ENCODE data around the gene HOXA11. TPM values are rescaled to one million over a fixed set of nuclear protein-coding genes. Genes with fewer than 3 reads are reported as not detected.
A peak's percentile ranks its signal among the peaks of the same experiment; 100 is the strongest.

Gene HOXA11
- total and polyA plus RNA-seq, 7 experiments from 2014 or later = not detected

GRCh38 chr7:27212497-27213432 is 27.7 kb upstream of the HOXA11 start:
- no peaks in the 10 kb centered on the region for H3K36me3 Mint-ChIP-seq

GRCh38 chr7:27211764-27212204 is 26.8 kb upstream of the HOXA11 start:
- H3K9me3 Mint-ChIP-seq = peaks cover 0 to 1% (median 0%) of the 10 kb centered on the region in 11 donors
- Histone ChIP-seq H3K27ac (ENCODE audit: low read depth, low read length) (no peak overlapping the region), H3K4me3 (ENCODE audit: low read length) (no peak overlapping the region), H3K9me3 (ENCODE audit: control insufficient read depth in 2 of 3, low read length in 3 of 3) (no peaks in the 10 kb centered on the region), H3K4me1 (ENCODE audit: control insufficient read depth in 2 of 2, insufficient read depth in 2 of 2, low read length in 2 of 2) (peaks cover 4 to 7% of the 10 kb centered on the region in 2 donors), H3K36me3 (ENCODE audit: control insufficient read depth in 2 of 3, insufficient read depth in 3 of 3, low read length in 3 of 3) (no peaks in the 10 kb centered on the region), H3K27me3 (ENCODE audit: control insufficient read depth in 2 of 2, insufficient read depth in 2 of 2, low read length in 2 of 2) (peaks cover 16 to 54% of the 10 kb centered on the region in 2 donors)
- H3K4me1 Mint-ChIP-seq = peaks cover 0 to 19% (median 13%) of the 10 kb centered on the region in 7 donors
- H3K4me3 Mint-ChIP-seq = no peak overlapping the region
- H3K27ac Mint-ChIP-seq = no peak overlapping the region
- no peaks in the 10 kb centered on the region for H3K36me3 Mint-ChIP-seq
- no peak for ATAC-seq
- H3K27me3 Mint-ChIP-seq = peaks cover 77 to 95% (median 89%) of the 10 kb centered on the region in 5 donors
- intact Hi-C loops (cut with micrococcal nuclease) = loop anchor here (5.0 kb wide), 4 partner anchors 561 to 886 kb away; no protein-coding TSS in a partner anchor
- POLR2A ChIA-PET = no interaction called here
- DNase-seq = no peak
- CTCF ChIA-PET = no interaction called here

More at GRCh38 chr7:27212497-27213432, 27.7 kb upstream of the HOXA11 start:
- no peak overlapping the region for H3K27ac ChIP-seq (ENCODE audit: low read depth, low read length)
- intact Hi-C loops (cut with micrococcal nuclease) = loop anchor here (5.0 kb wide), 4 partner anchors 560 to 885 kb away; no protein-coding TSS in a partner anchor
- DNase-seq (no peak), ATAC-seq (no peak)
- peaks cover 0 to 19% (median 13%) of the 10 kb centered on the region in 7 donors for H3K4me1 Mint-ChIP-seq
- no peaks in the 10 kb centered on the region for H3K9me3 ChIP-seq (ENCODE audit: control insufficient read depth in 2 of 3, low read length in 3 of 3)
- H3K4me3 Mint-ChIP-seq = peak overlapping the region in 6 of 10 donors; percentile 3 to 46 (median 15)
- H3K9me3 Mint-ChIP-seq = peaks cover 0 to 1% (median 0%) of the 10 kb centered on the region in 11 donors
- peaks cover 4 to 7% of the 10 kb centered on the region in 2 donors for H3K4me1 ChIP-seq (ENCODE audit: control insufficient read depth in 2 of 2, insufficient read depth in 2 of 2, low read length in 2 of 2)
- no peak overlapping the region for H3K4me3 ChIP-seq (ENCODE audit: low read length)
- peaks cover 77 to 94% (median 88%) of the 10 kb centered on the region in 5 donors for H3K27me3 Mint-ChIP-seq
- CTCF ChIA-PET = no interaction called here
- POLR2A ChIA-PET = no interaction called here
- H3K36me3 ChIP-seq (ENCODE audit: control insufficient read depth in 2 of 3, insufficient read depth in 3 of 3, low read length in 3 of 3) = no peaks in the 10 kb centered on the region
- peaks cover 16 to 49% of the 10 kb centered on the region in 2 donors for H3K27me3 ChIP-seq (ENCODE audit: control insufficient read depth in 2 of 2, insufficient read depth in 2 of 2, low read length in 2 of 2)
- H3K27ac Mint-ChIP-seq = no peak overlapping the region

GRCh38 chr7:27211084-27211446 is 26.0 kb upstream of the HOXA11 start:
- no peaks in the 10 kb centered on the region for H3K36me3 Mint-ChIP-seq
- ATAC-seq (no peak), DNase-seq (no peak)
- no peaks in the 10 kb centered on the region for H3K9me3 ChIP-seq (ENCODE audit: control insufficient read depth in 2 of 3, low read length in 3 of 3)
- H3K4me1 Mint-ChIP-seq = peaks cover 0 to 24% (median 13%) of the 10 kb centered on the region in 7 donors
- peaks cover 80 to 96% (median 93%) of the 10 kb centered on the region in 5 donors for H3K27me3 Mint-ChIP-seq
- intact Hi-C loops (cut with micrococcal nuclease) = loop anchor here (5.0 kb wide), 4 partner anchors 561 to 886 kb away; no protein-coding TSS in a partner anchor
- H3K27ac Mint-ChIP-seq = no peak overlapping the region
- H3K27ac ChIP-seq (ENCODE audit: low read depth, low read length) = no peak overlapping the region
- H3K27me3 ChIP-seq (ENCODE audit: control insufficient read depth in 2 of 2, insufficient read depth in 2 of 2, low read length in 2 of 2) = peaks cover 16 to 59% of the 10 kb centered on the region in 2 donors
- CTCF ChIA-PET = interaction anchor here (0.5 to 2.4 kb wide), 3 partner anchors 12 to 1178 kb away, joined by 3 to 9 read pairs (median 3); no protein-coding TSS in a partner anchor
- H3K9me3 Mint-ChIP-seq = peaks cover 0 to 3% (median 0%) of the 10 kb centered on the region in 11 donors
- peaks cover 4 to 7% of the 10 kb centered on the region in 2 donors for H3K4me1 ChIP-seq (ENCODE audit: control insufficient read depth in 2 of 2, insufficient read depth in 2 of 2, low read length in 2 of 2)
- POLR2A ChIA-PET = no interaction called here
- H3K4me3 Mint-ChIP-seq = peak overlapping the region in 1 of 10 donors; percentile 67
- H3K36me3 ChIP-seq (ENCODE audit: control insufficient read depth in 2 of 3, insufficient read depth in 3 of 3, low read length in 3 of 3) = no peaks in the 10 kb centered on the region
- H3K4me3 ChIP-seq (ENCODE audit: low read length) = no peak overlapping the region

- Mint-ChIP-seq H3K36me3 (no peaks in the 10 kb centered on the region), H3K9me3 (peaks cover 0 to 5% (median 0%) of the 10 kb centered on the region in 11 donors), H3K27me3 (peaks cover 80 to 97% (median 93%) of the 10 kb centered on the region in 5 donors), H3K27ac (no peak overlapping the region), H3K4me3 (peak overlapping the region; percentile 35 to 79 (median 66)), H3K4me1 (peaks cover 0 to 29% (median 18%) of the 10 kb centered on the region in 7 donors)
- Histone ChIP-seq H3K4me3 (ENCODE audit: low read length) (no peak overlapping the region), H3K36me3 (ENCODE audit: control insufficient read depth in 2 of 3, insufficient read depth in 3 of 3, low read length in 3 of 3) (no peaks in the 10 kb centered on the region), H3K27me3 (ENCODE audit: control insufficient read depth in 2 of 2, insufficient read depth in 2 of 2, low read length in 2 of 2) (peaks cover 21 to 64% of the 10 kb centered on the region in 2 donors), H3K9me3 (ENCODE audit: control insufficient read depth in 2 of 3, low read length in 3 of 3) (no peaks in the 10 kb centered on the region), H3K27ac (ENCODE audit: low read depth, low read length) (no peak overlapping the region), H3K4me1 (ENCODE audit: control insufficient read depth in 2 of 2, insufficient read depth in 2 of 2, low read length in 2 of 2) (peaks cover 4 to 7% of the 10 kb centered on the region in 2 donors)
- ATAC-seq (peak; percentile 74), DNase-seq (peak in 2 of 9 donors; percentile 28 to 47)
- CTCF ChIA-PET = interaction anchor here (0.6 to 2.4 kb wide), 3 partner anchors 12 to 553 kb away, joined by 3 to 9 read pairs (median 5); no protein-coding TSS in a partner anchor
- POLR2A ChIA-PET = no interaction called here
- intact Hi-C loops (cut with micrococcal nuclease) = loop anchor here (1.0 to 5.0 kb wide), 7 partner anchors 366 to 887 kb away; no protein-coding TSS in a partner anchor
These were observed 25.5 kb upstream of the HOXA11 start for GRCh38 chr7:27210441-27211083.

- intact Hi-C loops (cut with micrococcal nuclease) = loop anchor here (1.0 to 5.0 kb wide), 7 partner anchors 366 to 887 kb away; no protein-coding TSS in a partner anchor
- Mint-ChIP-seq H3K36me3 (no peaks in the 10 kb centered on the region), H3K4me3 (peak overlapping the region in 6 of 10 donors; percentile 62 to 72 (median 67)), H3K27me3 (peaks cover 84 to 95% (median 92%) of the 10 kb centered on the region in 5 donors), H3K27ac (no peak overlapping the region), H3K9me3 (peaks cover 0 to 5% (median 0%) of the 10 kb centered on the region in 11 donors), H3K4me1 (peaks cover 0 to 32% (median 24%) of the 10 kb centered on the region in 7 donors)
- Histone ChIP-seq H3K9me3 (ENCODE audit: control insufficient read depth in 2 of 3, low read length in 3 of 3) (no peaks in the 10 kb centered on the region), H3K36me3 (ENCODE audit: control insufficient read depth in 2 of 3, insufficient read depth in 3 of 3, low read length in 3 of 3) (no peaks in the 10 kb centered on the region), H3K27me3 (ENCODE audit: control insufficient read depth in 2 of 2, insufficient read depth in 2 of 2, low read length in 2 of 2) (peaks cover 24 to 70% of the 10 kb centered on the region in 2 donors), H3K4me1 (ENCODE audit: control insufficient read depth in 2 of 2, insufficient read depth in 2 of 2, low read length in 2 of 2) (peaks cover 4 to 7% of the 10 kb centered on the region in 2 donors), H3K27ac (ENCODE audit: low read depth, low read length) (no peak overlapping the region), H3K4me3 (ENCODE audit: low read length) (no peak overlapping the region)
- ATAC-seq (no peak), DNase-seq (no peak)
- ChIA-PET POLR2A (no interaction called here), CTCF (interaction anchor here (1.0 to 2.4 kb wide), 2 partner anchors 14 to 553 kb away, joined by 5 to 9 read pairs; no protein-coding TSS in a partner anchor)
These were observed 25.0 kb upstream of the HOXA11 start for GRCh38 chr7:27209933-27210440.

- POLR2A ChIA-PET = no interaction called here
- DNase-seq = no peak
- intact Hi-C loops (cut with micrococcal nuclease) = no loop called here
- Histone ChIP-seq H3K27me3 (ENCODE audit: control insufficient read depth in 2 of 2, insufficient read depth in 2 of 2, low read length in 2 of 2) (peaks cover 24 to 69% of the 10 kb centered on the region in 2 donors), H3K36me3 (ENCODE audit: control insufficient read depth in 2 of 3, insufficient read depth in 3 of 3, low read length in 3 of 3) (no peaks in the 10 kb centered on the region), H3K27ac (ENCODE audit: low read depth, low read length) (no peak overlapping the region), H3K4me3 (ENCODE audit: low read length) (no peak overlapping the region), H3K9me3 (ENCODE audit: control insufficient read depth in 2 of 3, low read length in 3 of 3) (no peaks in the 10 kb centered on the region), H3K4me1 (ENCODE audit: control insufficient read depth in 2 of 2, insufficient read depth in 2 of 2, low read length in 2 of 2) (peaks cover 4 to 7% of the 10 kb centered on the region in 2 donors)
- CTCF ChIA-PET = interaction anchor here (0.7 to 3.0 kb wide), 4 partner anchors 13 to 887 kb away, joined by 3 to 13 read pairs (median 6); no protein-coding TSS in a partner anchor
- ATAC-seq = no peak
- Mint-ChIP-seq H3K36me3 (no peaks in the 10 kb centered on the region), H3K27ac (no peak overlapping the region), H3K27me3 (peaks cover 87 to 95% (median 93%) of the 10 kb centered on the region in 5 donors), H3K4me1 (peaks cover 0 to 42% (median 27%) of the 10 kb centered on the region in 7 donors), H3K9me3 (peaks cover 0 to 7% (median 0%) of the 10 kb centered on the region in 11 donors), H3K4me3 (no peak overlapping the region)
These were observed 24.0 kb upstream of the HOXA11 start for GRCh38 chr7:27208998-27209397.

Measured in naive thymus-derived CD4-positive, alpha-beta T cell (primary cell).